ENCODE data around the gene CDK19. TPM values are rescaled to one million over a fixed set of nuclear protein-coding genes. Genes with fewer than 3 reads are reported as not detected.

Gene CDK19
- total RNA-seq, 3 donors from 2014 or later (not counting 1 experiment from before 2014, with no cell fraction given), result 21.2 to 30.8 (median 25.9) TPM

GRCh38 chr6:110714143-110714542, 101.1 kb downstream of the CDK19 start:
- no peaks in the 10 kb centered on the region for H3K27me3 ChIP-seq (ENCODE audit: control insufficient read depth, insufficient read depth, low read length)
- H3K4me3 ChIP-seq (ENCODE audit: low read length), result no peak overlapping the region
- TF ChIP-seq CTCF (IDR thresholded peaks at IDR 0.05), result no peak
- no peaks in the 10 kb centered on the region for H3K4me1 ChIP-seq (ENCODE audit: control insufficient read depth, insufficient read depth, low read length)
- no peaks in the 10 kb centered on the region for H3K27me3 Mint-ChIP-seq (ENCODE audit: low read depth in 2 of 2)
- H3K36me3 ChIP-seq (ENCODE audit: control insufficient read depth, insufficient read depth, low read length), result no peaks in the 10 kb centered on the region
- DNase-seq (no peak), ATAC-seq (no peak)
- H3K27ac Mint-ChIP-seq, result no peak overlapping the region
- H3K27ac ChIP-seq (ENCODE audit: low read length), result no peak overlapping the region
- no CpG with 5 or more reads among the region's 1 CpG for WGBS (ENCODE audit: insufficient coverage)
- no peak overlapping the region for H3K4me3 Mint-ChIP-seq
- no peaks in the 10 kb centered on the region for H3K9me3 Mint-ChIP-seq
- H3K36me3 Mint-ChIP-seq, result no peaks in the 10 kb centered on the region
- H3K9me3 ChIP-seq (ENCODE audit: control insufficient read depth, insufficient read depth, low read length), result no peaks in the 10 kb centered on the region
- intact Hi-C loops (cut with micrococcal nuclease), result no loop called here
- H3K4me1 Mint-ChIP-seq, result peaks cover 0 to 24% of the 10 kb centered on the region in 2 donors

GRCh38 chr6:110712238-110712637, 103.0 kb downstream of the CDK19 start:
- no peaks in the 10 kb centered on the region for H3K36me3 Mint-ChIP-seq
- intact Hi-C loops (cut with micrococcal nuclease), result no loop called here
- no peak overlapping the region for H3K4me3 ChIP-seq (ENCODE audit: low read length)
- no peak for TF ChIP-seq CTCF (IDR thresholded peaks at IDR 0.05)
- no peaks in the 10 kb centered on the region for H3K4me1 ChIP-seq (ENCODE audit: control insufficient read depth, insufficient read depth, low read length)
- 93% methylated on average over 1 of the region's 3 CpGs for WGBS (ENCODE audit: insufficient coverage)
- H3K36me3 ChIP-seq (ENCODE audit: control insufficient read depth, insufficient read depth, low read length), result no peaks in the 10 kb centered on the region
- H3K27me3 ChIP-seq (ENCODE audit: control insufficient read depth, insufficient read depth, low read length), result no peaks in the 10 kb centered on the region
- no peaks in the 10 kb centered on the region for H3K9me3 Mint-ChIP-seq
- ATAC-seq (no peak), DNase-seq (no peak)
- H3K4me3 Mint-ChIP-seq, result no peak overlapping the region
- no peak overlapping the region for H3K27ac ChIP-seq (ENCODE audit: low read length)
- peaks cover 9 to 26% of the 10 kb centered on the region in 2 donors for H3K4me1 Mint-ChIP-seq
- H3K27ac Mint-ChIP-seq, result no peak overlapping the region
- H3K27me3 Mint-ChIP-seq (ENCODE audit: low read depth in 2 of 2), result no peaks in the 10 kb centered on the region
- H3K9me3 ChIP-seq (ENCODE audit: control insufficient read depth, insufficient read depth, low read length), result no peaks in the 10 kb centered on the region

- Histone ChIP-seq H3K4me3 (ENCODE audit: low read length) (no peak overlapping the region), H3K36me3 (ENCODE audit: control insufficient read depth, insufficient read depth, low read length) (no peaks in the 10 kb centered on the region), H3K27ac (ENCODE audit: low read length) (no peak overlapping the region), H3K27me3 (ENCODE audit: control insufficient read depth, insufficient read depth, low read length) (no peaks in the 10 kb centered on the region), H3K9me3 (ENCODE audit: control insufficient read depth, insufficient read depth, low read length) (no peaks in the 10 kb centered on the region), H3K4me1 (ENCODE audit: control insufficient read depth, insufficient read depth, low read length) (no peaks in the 10 kb centered on the region)
- Mint-ChIP-seq H3K9me3 (no peaks in the 10 kb centered on the region), H3K4me3 (no peak overlapping the region), H3K27me3 (ENCODE audit: low read depth in 2 of 2) (no peaks in the 10 kb centered on the region), H3K27ac (peak overlapping the region; percentile 36 to 47), H3K36me3 (no peaks in the 10 kb centered on the region), H3K4me1 (peaks cover 13 to 30% of the 10 kb centered on the region in 2 donors)
- 92% methylated on average over 2 of the region's 3 CpGs for WGBS (ENCODE audit: insufficient coverage)
- intact Hi-C loops (cut with micrococcal nuclease), result no loop called here
- ATAC-seq (no peak), DNase-seq (no peak)
- TF ChIP-seq CTCF (IDR thresholded peaks at IDR 0.05), result no peak
Measured at GRCh38 chr6:110710115-110710514, 105.2 kb downstream of the CDK19 start.

GRCh38 chr6:110708295-110708950, 106.8 kb downstream of the CDK19 start:
- Mint-ChIP-seq H3K9me3 (no peaks in the 10 kb centered on the region), H3K4me1 (peaks cover 15 to 30% of the 10 kb centered on the region in 2 donors), H3K27me3 (ENCODE audit: low read depth in 2 of 2) (no peaks in the 10 kb centered on the region), H3K36me3 (no peaks in the 10 kb centered on the region), H3K27ac (peak overlapping the region in 1 of 2 donors; percentile 30), H3K4me3 (no peak overlapping the region)
- H3K27ac ChIP-seq (ENCODE audit: low read length), result no peak overlapping the region
- no peak for TF ChIP-seq CTCF (IDR thresholded peaks at IDR 0.05)
- ATAC-seq (no peak), DNase-seq (no peak)
- no peaks in the 10 kb centered on the region for H3K9me3 ChIP-seq (ENCODE audit: control insufficient read depth, insufficient read depth, low read length)
- no peak overlapping the region for H3K4me3 ChIP-seq (ENCODE audit: low read length)
- WGBS (ENCODE audit: insufficient coverage), result 98% methylated on average over 2 of the region's 2 CpGs
- intact Hi-C loops (cut with micrococcal nuclease), result no loop called here
- H3K4me1 ChIP-seq (ENCODE audit: control insufficient read depth, insufficient read depth, low read length), result no peaks in the 10 kb centered on the region
- no peaks in the 10 kb centered on the region for H3K36me3 ChIP-seq (ENCODE audit: control insufficient read depth, insufficient read depth, low read length)
- no peaks in the 10 kb centered on the region for H3K27me3 ChIP-seq (ENCODE audit: control insufficient read depth, insufficient read depth, low read length)

All from natural killer cell (primary cell).